HL-60 (cell line): ENCODE measurements around the gene DYNC1LI2.

Source experiments
- GABPA ChIP-seq: IDR thresholded peaks from 2 replicates; pipeline ENCODE4 v1.6.1; 2012; ENCODE audit warnings: low read depth
- POLR2AphosphoS5 ChIP-seq: IDR thresholded peaks from 2 replicates; pipeline ENCODE4 v1.6.1; 2012; ENCODE audit warnings: low read depth
- SPI1 ChIP-seq: IDR thresholded peaks from 2 replicates; pipeline ENCODE4 v1.6.1; 2012; ENCODE audit warnings: low read depth, mild to moderate bottlenecking, borderline replicate concordance
- TF ChIP-seq, protein P1 (sequence below): IDR thresholded peaks from one replicate; pipeline ENCODE4 v1.5.1; 2011; ENCODE audit warnings: low read length, control low read depth, inconsistent platforms; ENCODE audit not compliant: insufficient read depth
- TF ChIP-seq, protein P2 (sequence below): IDR thresholded peaks from 2 replicates; pipeline ENCODE4 v1.6.1; 2012; ENCODE audit warnings: low read depth; ENCODE audit not compliant: insufficient replicate concordance

DNA sequence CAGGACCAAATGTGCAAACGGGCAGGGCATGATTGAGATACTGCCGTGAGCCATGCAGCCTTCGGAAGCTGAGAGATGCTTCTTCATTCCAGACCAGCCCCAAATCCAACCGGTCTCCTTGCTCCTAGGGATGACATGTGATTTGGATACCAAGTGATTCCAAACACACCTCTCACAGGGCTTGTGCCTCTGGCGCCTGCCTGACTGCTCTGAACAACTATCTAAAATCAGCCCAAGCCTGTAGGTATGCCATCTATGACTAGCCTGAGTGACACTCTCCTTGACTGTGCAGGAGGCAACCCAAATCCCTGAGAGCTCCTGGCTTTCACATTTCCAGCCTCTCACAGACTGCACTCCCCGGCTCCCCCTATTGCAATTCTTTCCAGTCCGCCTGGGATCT is 20.3 kb downstream of the DYNC1LI2 start:
- no peak for TF ChIP-seq SPI1
- TF ChIP-seq, protein P1, sequence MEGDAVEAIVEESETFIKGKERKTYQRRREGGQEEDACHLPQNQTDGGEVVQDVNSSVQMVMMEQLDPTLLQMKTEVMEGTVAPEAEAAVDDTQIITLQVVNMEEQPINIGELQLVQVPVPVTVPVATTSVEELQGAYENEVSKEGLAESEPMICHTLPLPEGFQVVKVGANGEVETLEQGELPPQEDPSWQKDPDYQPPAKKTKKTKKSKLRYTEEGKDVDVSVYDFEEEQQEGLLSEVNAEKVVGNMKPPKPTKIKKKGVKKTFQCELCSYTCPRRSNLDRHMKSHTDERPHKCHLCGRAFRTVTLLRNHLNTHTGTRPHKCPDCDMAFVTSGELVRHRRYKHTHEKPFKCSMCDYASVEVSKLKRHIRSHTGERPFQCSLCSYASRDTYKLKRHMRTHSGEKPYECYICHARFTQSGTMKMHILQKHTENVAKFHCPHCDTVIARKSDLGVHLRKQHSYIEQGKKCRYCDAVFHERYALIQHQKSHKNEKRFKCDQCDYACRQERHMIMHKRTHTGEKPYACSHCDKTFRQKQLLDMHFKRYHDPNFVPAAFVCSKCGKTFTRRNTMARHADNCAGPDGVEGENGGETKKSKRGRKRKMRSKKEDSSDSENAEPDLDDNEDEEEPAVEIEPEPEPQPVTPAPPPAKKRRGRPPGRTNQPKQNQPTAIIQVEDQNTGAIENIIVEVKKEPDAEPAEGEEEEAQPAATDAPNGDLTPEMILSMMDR = no peak
- TF ChIP-seq POLR2AphosphoS5 = no peak
- TF ChIP-seq, protein P2, sequence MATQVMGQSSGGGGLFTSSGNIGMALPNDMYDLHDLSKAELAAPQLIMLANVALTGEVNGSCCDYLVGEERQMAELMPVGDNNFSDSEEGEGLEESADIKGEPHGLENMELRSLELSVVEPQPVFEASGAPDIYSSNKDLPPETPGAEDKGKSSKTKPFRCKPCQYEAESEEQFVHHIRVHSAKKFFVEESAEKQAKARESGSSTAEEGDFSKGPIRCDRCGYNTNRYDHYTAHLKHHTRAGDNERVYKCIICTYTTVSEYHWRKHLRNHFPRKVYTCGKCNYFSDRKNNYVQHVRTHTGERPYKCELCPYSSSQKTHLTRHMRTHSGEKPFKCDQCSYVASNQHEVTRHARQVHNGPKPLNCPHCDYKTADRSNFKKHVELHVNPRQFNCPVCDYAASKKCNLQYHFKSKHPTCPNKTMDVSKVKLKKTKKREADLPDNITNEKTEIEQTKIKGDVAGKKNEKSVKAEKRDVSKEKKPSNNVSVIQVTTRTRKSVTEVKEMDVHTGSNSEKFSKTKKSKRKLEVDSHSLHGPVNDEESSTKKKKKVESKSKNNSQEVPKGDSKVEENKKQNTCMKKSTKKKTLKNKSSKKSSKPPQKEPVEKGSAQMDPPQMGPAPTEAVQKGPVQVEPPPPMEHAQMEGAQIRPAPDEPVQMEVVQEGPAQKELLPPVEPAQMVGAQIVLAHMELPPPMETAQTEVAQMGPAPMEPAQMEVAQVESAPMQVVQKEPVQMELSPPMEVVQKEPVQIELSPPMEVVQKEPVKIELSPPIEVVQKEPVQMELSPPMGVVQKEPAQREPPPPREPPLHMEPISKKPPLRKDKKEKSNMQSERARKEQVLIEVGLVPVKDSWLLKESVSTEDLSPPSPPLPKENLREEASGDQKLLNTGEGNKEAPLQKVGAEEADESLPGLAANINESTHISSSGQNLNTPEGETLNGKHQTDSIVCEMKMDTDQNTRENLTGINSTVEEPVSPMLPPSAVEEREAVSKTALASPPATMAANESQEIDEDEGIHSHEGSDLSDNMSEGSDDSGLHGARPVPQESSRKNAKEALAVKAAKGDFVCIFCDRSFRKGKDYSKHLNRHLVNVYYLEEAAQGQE = no peak
- TF ChIP-seq GABPA = no peak
